HG03354 (cell line): ENCODE results near the gene CCDC34.

Experiments
- ATAC-seq: cut with Tn5 transposase; IDR thresholded peaks from one replicate; pipeline ENCODE4 v1.9.1; 2021; ENCODE audit warnings: mild to moderate bottlenecking; ENCODE audit not compliant: unreplicated experiment, poor library complexity, severe bottlenecking

Gene CCDC34

GRCh38 chr11:27394781-27395228, 31.8 kb upstream of the CCDC34 start:
- ATAC-seq: no peak

- ATAC-seq: no peak
Observed at GRCh38 chr11:27392278-27393114, 29.5 kb upstream of the CCDC34 start.

- ATAC-seq: no peak
Observed at GRCh38 chr11:27391331-27392015, 28.5 kb upstream of the CCDC34 start.

- ATAC-seq: no peak
Observed at GRCh38 chr11:27390318-27391295, 27.6 kb upstream of the CCDC34 start.

- no peak for ATAC-seq
Observed at GRCh38 chr11:27388869-27389268, 25.9 kb upstream of the CCDC34 start.

- ATAC-seq: no peak
Observed at GRCh38 chr11:27388001-27388400, 25.0 kb upstream of the CCDC34 start.

- no peak for ATAC-seq
Observed at GRCh38 chr11:27387362-27387761, 24.3 kb upstream of the CCDC34 start.

- no peak for ATAC-seq
Observed at GRCh38 chr11:27386181-27386845, 23.3 kb upstream of the CCDC34 start.

GRCh38 chr11:27385245-27385644, 22.2 kb upstream of the CCDC34 start:
- no peak for ATAC-seq

GRCh38 chr11:27384227-27384626, 21.2 kb upstream of the CCDC34 start:
- no peak for ATAC-seq

- ATAC-seq: no peak
Observed at GRCh38 chr11:27383645-27384044, 20.6 kb upstream of the CCDC34 start.

GRCh38 chr11:27381238-27381666, 18.2 kb upstream of the CCDC34 start:
- ATAC-seq: peak; percentile 84

- no peak for ATAC-seq
Observed at GRCh38 chr11:27380771-27381170, 17.8 kb upstream of the CCDC34 start.

- no peak for ATAC-seq
Observed at GRCh38 chr11:27379449-27379848, 16.4 kb upstream of the CCDC34 start.

- ATAC-seq: no peak
Observed at GRCh38 chr11:27375370-27375769, 12.4 kb upstream of the CCDC34 start.

GRCh38 chr11:27373856-27374602, 11.0 kb upstream of the CCDC34 start:
- ATAC-seq: no peak

- no peak for ATAC-seq
Observed at GRCh38 chr11:27373392-27373791, 10.4 kb upstream of the CCDC34 start.

- ATAC-seq: no peak
Observed at GRCh38 chr11:27372164-27372563, 9.1 kb upstream of the CCDC34 start.

GRCh38 chr11:27371489-27371888, 8.5 kb upstream of the CCDC34 start:
- ATAC-seq: no peak
